K562 (cell line): ENCODE results near the gene PRDX3. TPM values are rescaled to one million over a fixed set of nuclear protein-coding genes. Genes with fewer than 3 reads are reported as not detected.

ENCODE experiments used
- ATAC-seq: fragments of 200-7000 bp; cut with Tn5 transposase; 3 replicates; pipeline ENCODE4 v1.9.1; 2020; ENCODE audit warnings: moderate library complexity
- BruUV-seq: library from RNA; stranded (reverse); fragments of 400-500 nt; replicated peaks from 2 replicates; lab custom pipeline; 2021; lab: Mats Ljungman, UMichigan
- CTCF ChIA-PET: fragments of 300-600 bp; formaldehyde crosslinking; extraction: SDS; loops from one replicate; lab custom pipeline; 2021; ENCODE audit warnings: low intra/inter-chr PET ratio; lab: Yijun Ruan, JAX
- POLR2A ChIA-PET: fragments of 300-600, 350-650 bp; sonication (Branson Sonifier 250); formaldehyde crosslinking; extraction: SDS; loops from one replicate; lab custom pipeline; 2021; ENCODE audit warnings: antibody characterized with exemption, inconsistent platforms; lab: Yijun Ruan, JAX
- DNase-seq, 4 experiments: peaks; one replicate each; pipeline versions ENCODE4 v3.0.0 to v3.0.0-alpha.2; 2011 to 2018; ENCODE audit warnings: low spot score in 3 of 4, mixed read lengths in 3 of 4; ENCODE audit errors: extremely low read depth in 1 of 4
- FAIRE-seq: peaks from 2 replicates; lab custom pipeline; 2011; peaks lifted over from hg19 to GRCh38; lab: Jason Lieb, UNC
- H2AFZ ChIP-seq: 2 replicates; pipeline ENCODE4 v1.6.0; 2011; ENCODE audit warnings: low read depth, low read length, control low read depth, inconsistent platforms
- H3K27ac ChIP-seq: fragments of 200-600 bp; 3 replicates; pipeline ENCODE4 v1.8.0; 2011; ENCODE audit warnings: low read depth, mild to moderate bottlenecking, control low read depth, inconsistent platforms, low read length, moderate library complexity, mixed read lengths; ENCODE audit errors: extremely low read depth
- H3K27me3 ChIP-seq, 2 experiments: fragments of 300-600 bp in 1 of 2; 2 replicates in 1 of 2; 3 replicates in 1 of 2; pipeline versions ENCODE4 v1.6.0 to v1.8.0; 2011; ENCODE audit warnings: inconsistent platforms in 2 of 2, low read length in 2 of 2, mild to moderate bottlenecking in 1 of 2, mixed read lengths in 1 of 2, moderate library complexity in 1 of 2; ENCODE audit not compliant: control insufficient read depth in 2 of 2, insufficient read depth in 2 of 2
- H3K36me3 ChIP-seq: fragments of 300-600 bp; 3 replicates; pipeline ENCODE4 v1.8.0; 2011; ENCODE audit warnings: mild to moderate bottlenecking, low read length, inconsistent platforms; ENCODE audit not compliant: control insufficient read depth, insufficient read depth
- H3K4me1 ChIP-seq, 2 experiments: fragments of 200-600 bp in 1 of 2; replicated peaks in 1 of 2; 2 replicates in 1 of 2; 3 replicates in 1 of 2; pipeline versions ENCODE4 v1.5.1 to v1.8.0; 2011; ENCODE audit warnings: inconsistent platforms in 2 of 2, low read length in 2 of 2, mild to moderate bottlenecking in 1 of 2, mixed read lengths in 1 of 2, moderate library complexity in 1 of 2; ENCODE audit not compliant: control insufficient read depth in 2 of 2, insufficient read depth in 2 of 2
- H3K4me2 ChIP-seq: 2 replicates; pipeline ENCODE4 v1.6.1; 2011; ENCODE audit warnings: low read length, control low read depth, inconsistent platforms, mixed read lengths; ENCODE audit not compliant: insufficient read depth
- H3K4me3 ChIP-seq: fragments of 200-600 bp; sonication (generic), shearing (Covaris generic); 2 replicates; pipeline ENCODE4 v1.5.1; 2016; ENCODE audit warnings: control low read depth, inconsistent platforms
- H3K79me2 ChIP-seq: fragments of 200-600 bp; 3 replicates; pipeline ENCODE4 v1.8.0; 2011; ENCODE audit warnings: low read length, inconsistent platforms; ENCODE audit not compliant: control insufficient read depth, insufficient read depth
- H3K9ac ChIP-seq, 2 experiments: 2 replicates each; pipeline versions ENCODE4 v1.6.0 to v1.6.1; 2011; ENCODE audit warnings: low read depth in 2 of 2, low read length in 2 of 2, control low read depth in 1 of 2, inconsistent platforms in 1 of 2, mild to moderate bottlenecking in 1 of 2, mixed read lengths in 1 of 2; ENCODE audit not compliant: insufficient read depth in 1 of 2
- H3K9me1 ChIP-seq: one replicate; pipeline ENCODE4 v1.6.0; 2011; ENCODE audit warnings: inconsistent platforms, mild to moderate bottlenecking, low read length, moderate library complexity; ENCODE audit not compliant: control insufficient read depth, insufficient read depth
- H3K9me3 ChIP-seq: replicated peaks from 2 replicates; pipeline ENCODE4 v1.5.1; 2011; ENCODE audit warnings: low read depth, low read length, inconsistent platforms; ENCODE audit not compliant: control insufficient read depth, insufficient read depth
- H4K20me1 ChIP-seq: replicated peaks from 2 replicates; pipeline ENCODE4 v1.6.1; 2011; ENCODE audit warnings: low read length, inconsistent platforms, mixed read lengths; ENCODE audit not compliant: control insufficient read depth, insufficient read depth
- CREB3 ChIP-seq: fragments of 450-650 bp; conservative IDR thresholded peaks from 2 replicates; pipeline ENCODE4 v1.6.1; 2016; ENCODE audit warnings: missing genetic modification characterization, low read depth, mild to moderate bottlenecking, missing compliant biosample characterization, moderate library complexity
- ETV5 ChIP-seq: sonication (generic); formaldehyde crosslinking; IDR thresholded peaks from 2 replicates; pipeline ENCODE4 v1.4.0; 2020; ENCODE audit warnings: low read depth, mild to moderate bottlenecking, missing genetic modification reagents
- NR2C2 ChIP-seq, 2 experiments: fragments of 200-800 bp in 1 of 2; sonication (Bioruptor generic) in 1 of 2; sonication (generic) in 1 of 2; formaldehyde crosslinking in 1 of 2; IDR thresholded peaks; 2 replicates each; pipeline versions ENCODE4 v1.6.1 to v1.8.0; 2016 to 2022; ENCODE audit warnings: mild to moderate bottlenecking in 1 of 2, missing compliant biosample characterization in 1 of 2, missing genetic modification characterization in 1 of 2, missing genetic modification reagents in 1 of 2
- PCBP1 ChIP-seq: fragments of 200-400 bp; formaldehyde crosslinking; IDR thresholded peaks from 2 replicates; pipeline ENCODE4 v1.6.1; 2018; ENCODE audit warnings: mild to moderate bottlenecking, low read depth, low read length; ENCODE audit not compliant: poor library complexity, severe bottlenecking
- PPARD ChIP-seq: fragments of 250-450 bp; sonication (Bioruptor Pico); IDR thresholded peaks from 2 replicates; pipeline ENCODE4 v1.8.0; 2022; ENCODE audit warnings: inconsistent platforms, mild to moderate bottlenecking, moderate library complexity
- ZNF23 ChIP-seq: fragments of 250-450 bp; sonication (Bioruptor Pico); IDR thresholded peaks from 2 replicates; pipeline ENCODE4 v1.4.0; 2020; ENCODE audit warnings: mild to moderate bottlenecking
- ZNF445 ChIP-seq: fragments of 250-450 bp; sonication (Bioruptor Pico); IDR thresholded peaks from 2 replicates; pipeline ENCODE4 v1.4.0; 2020; ENCODE audit warnings: low read depth, mild to moderate bottlenecking, moderate library complexity
- WGBS: fragments of 100-300 bp; shearing (Covaris generic); methylation state at CpG from one replicate; pipeline ENCODE4 v1.1.6; 2016; ENCODE audit warnings: low coverage, mixed read lengths; ENCODE audit not compliant: insufficient coverage; ENCODE audit errors: missing lambda C conversion rate; 5-methylcytosine and 5-hydroxymethylcytosine counted together
- in situ Hi-C: fragments of 300-500 bp; cut with MboI; formaldehyde crosslinking; loops from 4 replicates; pipeline ENCODE4 v1.15.0; 2018; ENCODE audit warnings: inconsistent platforms, mixed read lengths
- intact Hi-C: fragments of 100-400 bp; cut with micrococcal nuclease; formaldehyde crosslinking; loops from 2 replicates; pipeline ENCODE4 v1.14.2; 2022
- polyA plus RNA-seq, 8 experiments: library from polyadenylated mRNA; depleted of rRNA in 4 of 8; stranded (reverse) in 5 of 8; unstranded in 3 of 8; fragments of >200 nt; fragmentation: Nextera tagmentation in 2 of 8; fragmentation: Illumina TruSeq in 1 of 8; extraction: Ambion mirVana in 2 of 8; extraction: Trizol in 1 of 8; gene quantifications; 2 replicates each; pipeline versions ENCODE4 v1.2.1 to v1.2.3, GENCODE V29; 2011 to 2014; ENCODE audit warnings: inconsistent platforms in 1 of 8, missing spikeins in 1 of 8
- total RNA-seq, 7 experiments: library from RNA; depleted of rRNA in 6 of 7; stranded (reverse); fragments of >200 nt in 6 of 7; fragmentation: Illumina TruSeq in 2 of 7; extraction: Trizol in 2 of 7; gene quantifications; 2 replicates each; pipeline versions ENCODE4 v1.2.1 to v1.2.3, GENCODE V29; 2011 to 2021; ENCODE audit warnings: low replicate concordance in 1 of 7

PRDX3 gene
- total and polyA plus RNA-seq, 9 of the 15 experiments (the other 6 are each of a cell fraction or from before 2014, with no cell fraction given), result 122 to 994 (median 173) TPM

- in situ Hi-C loops, result no loop called here
- Histone ChIP-seq H3K9me1 (no peaks in the 10 kb centered on the region), H3K4me1 (peaks cover 4 to 7% of the 10 kb centered on the region in 2 experiments; a peak in 4 of 5 replicates), H4K20me1 (no peaks in the 10 kb centered on the region), H2AFZ (no peak overlapping the region), H3K9ac (no peak overlapping the region), H3K9me3 (no peaks in the 10 kb centered on the region), H3K27me3 (no peaks in the 10 kb centered on the region), H3K79me2 (no peaks in the 10 kb centered on the region), H3K4me3 (no peak overlapping the region), H3K4me2 (no peak overlapping the region), H3K36me3 (peaks cover 39% of the 10 kb centered on the region; the same call in 2 of the 3 replicates), H3K27ac (no peak overlapping the region)
- ChIA-PET POLR2A (no interaction called here), CTCF (no interaction called here)
- no peak for DNase-seq
- TF ChIP-seq ZNF23, result no peak
- TF ChIP-seq NR2C2 (CRISPR knock-in tag; IDR thresholded peaks at IDR 0.05), result no peak
- TF ChIP-seq NR2C2 (tag; IDR thresholded peaks at IDR 0.05), result no peak
- TF ChIP-seq ETV5 (CRISPR knock-in tag), result no peak
- TF ChIP-seq PCBP1, result no peak
- no peak for TF ChIP-seq PPARD (CRISPR knock-in tag)
- no peak for TF ChIP-seq ZNF445 (CRISPR knock-in tag)
- no peak for TF ChIP-seq CREB3 (tag)
- no peak for ATAC-seq
- BruUV-seq, result no TSS peak
- FAIRE-seq, result no peak
- intact Hi-C loops, result no loop called here
- WGBS, result 66% methylated on average over 7 of the region's 7 CpGs
These were observed 42.5 kb downstream of the PRDX3 start for GRCh38 chr10:119136084-119136483.
